ENCODE measurements around the gene EMX2.
"Not testable (repeated sequence)": the region's sequence is repeated elsewhere in the genome, so short reads cannot be mapped to it uniquely, and the experiment has no call there.

The EMX2 gene

GRCh38 chr10:117542706-117543224, at the start of gene EMX2:
TSS of gene EMX2 (plus strand) at chr10:117542746. CDS start at chr10:117543268, 522 bp downstream.
- DNase-seq (ENCODE audit: low spot score), result no peak

GRCh38 chr10:117496031-117496430, 46.5 kb upstream of the EMX2 start:
- no peak for DNase-seq (ENCODE audit: low spot score)

- DNase-seq (ENCODE audit: low spot score), result peak; percentile 67
These were observed 45.9 kb upstream of the EMX2 start for GRCh38 chr10:117496616-117497028.

GRCh38 chr10:117497736-117498135, 44.8 kb upstream of the EMX2 start:
- DNase-seq (ENCODE audit: low spot score), result no peak

- DNase-seq (ENCODE audit: low spot score), result no peak
These were observed 43.1 kb upstream of the EMX2 start for GRCh38 chr10:117499248-117500105.

GRCh38 chr10:117500456-117500855, 42.1 kb upstream of the EMX2 start:
- no peak for DNase-seq (ENCODE audit: low spot score)

GRCh38 chr10:117501460-117502035, 41.0 kb upstream of the EMX2 start:
- DNase-seq (ENCODE audit: low spot score), result no peak

- DNase-seq (ENCODE audit: low spot score), result no peak
These were observed 39.9 kb upstream of the EMX2 start for GRCh38 chr10:117502421-117503243.

- DNase-seq (ENCODE audit: low spot score), result no peak
These were observed 39.0 kb upstream of the EMX2 start for GRCh38 chr10:117503244-117504205.

- DNase-seq (ENCODE audit: low spot score), result no peak
These were observed 38.0 kb upstream of the EMX2 start for GRCh38 chr10:117504562-117504961.

- not testable (repeated sequence) for DNase-seq (ENCODE audit: low spot score)
These were observed 35.5 kb upstream of the EMX2 start for GRCh38 chr10:117507081-117507480.

- DNase-seq (ENCODE audit: low spot score), result no peak
These were observed 33.0 kb upstream of the EMX2 start for GRCh38 chr10:117509573-117509972.

GRCh38 chr10:117511601-117512390, 30.8 kb upstream of the EMX2 start:
- no peak for DNase-seq (ENCODE audit: low spot score)

- no peak for DNase-seq (ENCODE audit: low spot score)
These were observed 27.6 kb upstream of the EMX2 start for GRCh38 chr10:117514971-117515370.

- DNase-seq (ENCODE audit: low spot score), result no peak
These were observed 25.9 kb upstream of the EMX2 start for GRCh38 chr10:117516681-117517080.

- DNase-seq (ENCODE audit: low spot score), result no peak
These were observed 24.3 kb upstream of the EMX2 start for GRCh38 chr10:117518246-117518645.

GRCh38 chr10:117519286-117519685, 23.3 kb upstream of the EMX2 start:
- no peak for DNase-seq (ENCODE audit: low spot score)

GRCh38 chr10:117519879-117520278, 22.7 kb upstream of the EMX2 start:
- no peak for DNase-seq (ENCODE audit: low spot score)

GRCh38 chr10:117530791-117531190, 11.8 kb upstream of the EMX2 start:
- no peak for DNase-seq (ENCODE audit: low spot score)

- no peak for DNase-seq (ENCODE audit: low spot score)
These were observed 11.1 kb upstream of the EMX2 start for GRCh38 chr10:117531371-117532002.

Data from HuH-7 (cell line).